Measurements from ENCODE around the gene TMC5. TPM values are rescaled to one million over a fixed set of nuclear protein-coding genes. Genes with fewer than 3 reads are reported as not detected.

Gene TMC5
- polyA plus RNA-seq, 1 of the 3 experiments (the other 2 are of a cell fraction): not detected

GRCh38 chr16:19375561-19376158, 42.0 kb upstream of the TMC5 start:
- 4% methylated on average over 4 of the region's 4 CpGs for WGBS (ENCODE audit: low lambda C conversion rate)
- Histone ChIP-seq H4K20me1 (ENCODE audit: insufficient read depth) (no peaks in the 10 kb centered on the region), H3K9me3 (no peaks in the 10 kb centered on the region), H3K9ac (no peak overlapping the region), H3K27ac (ENCODE audit: low read depth in 2 of 2, low read length in 1 of 2) (no peak overlapping the region), H3K4me1 (ENCODE audit: control insufficient read depth in 1 of 2, insufficient read depth in 2 of 2, low read depth in 1 of 2, low read length in 1 of 2) (no peaks in the 10 kb centered on the region), H3K27me3 (ENCODE audit: insufficient read depth) (no peaks in the 10 kb centered on the region; the same call in 1 of the 2 replicates), H3K4me3 (ENCODE audit: low read depth in 2 of 2, low read length in 1 of 2) (peak overlapping the region in 1 of 2 experiments; percentile 51; a peak in 1 of 4 replicates), H3K79me2 (ENCODE audit: insufficient read depth) (no peaks in the 10 kb centered on the region), H3K36me3 (replicated peaks in 1 of 2; ENCODE audit: control insufficient read depth in 1 of 2, insufficient read depth in 2 of 2, low read length in 1 of 2) (no peaks in the 10 kb centered on the region), H3F3A (replicated peaks; ENCODE audit: insufficient read depth) (peaks cover 3% of the 10 kb centered on the region), H3K4me2 (no peak overlapping the region), H2AFZ (ENCODE audit: low read depth) (no peak overlapping the region), H3K9me2 (no peaks in the 10 kb centered on the region)
- POLR2A ChIA-PET: no interaction called here
- peak; percentile 63 for TF ChIP-seq PBX3 (IDR thresholded peaks at IDR 0.05)
- peak; percentile 93 for TF ChIP-seq SMC3 (IDR thresholded peaks at IDR 0.05; ENCODE audit: low read depth, low read length)
- peak; percentile 99 for TF ChIP-seq RAD21 (IDR thresholded peaks at IDR 0.05; ENCODE audit: low read length)
- TF ChIP-seq GATA2 (CRISPR knock-in tag; IDR thresholded peaks at IDR 0.05): no peak
- peak; percentile 89 for TF ChIP-seq CTCF (IDR thresholded peaks at IDR 0.05)
- TF ChIP-seq EZH2phosphoT487 (IDR thresholded peaks at IDR 0.05; ENCODE audit: borderline replicate concordance, low read depth): no peak
- DNase-seq: peak; percentile 77
- CTCF ChIA-PET: interaction anchor here (0.6 to 2.8 kb wide), 22 partner anchors 8 to 304 kb away, joined by 3 to 36 read pairs (median 4); no protein-coding TSS in a partner anchor

GRCh38 chr16:19377864-19378263, 39.8 kb upstream of the TMC5 start:
- DNase-seq: no peak
- Histone ChIP-seq H3K9me3 (no peaks in the 10 kb centered on the region), H3K27me3 (ENCODE audit: insufficient read depth) (no peaks in the 10 kb centered on the region), H3K9ac (no peak overlapping the region), H3K4me3 (ENCODE audit: low read depth in 2 of 2, low read length in 1 of 2) (no peak overlapping the region), H3K36me3 (replicated peaks in 1 of 2; ENCODE audit: control insufficient read depth in 1 of 2, insufficient read depth in 2 of 2, low read length in 1 of 2) (no peaks in the 10 kb centered on the region), H3K4me1 (ENCODE audit: control insufficient read depth in 1 of 2, insufficient read depth in 2 of 2, low read depth in 1 of 2, low read length in 1 of 2) (peaks cover 0 to 6% of the 10 kb centered on the region in 2 experiments; a peak in 1 of 4 replicates), H2AFZ (ENCODE audit: low read depth) (no peak overlapping the region), H3K4me2 (no peak overlapping the region), H4K20me1 (ENCODE audit: insufficient read depth) (no peaks in the 10 kb centered on the region), H3K9me2 (no peaks in the 10 kb centered on the region), H3K27ac (ENCODE audit: low read depth in 2 of 2, low read length in 1 of 2) (no peak overlapping the region), H3F3A (replicated peaks; ENCODE audit: insufficient read depth) (peaks cover 3% of the 10 kb centered on the region), H3K79me2 (ENCODE audit: insufficient read depth) (no peaks in the 10 kb centered on the region)
- POLR2A ChIA-PET: no interaction called here
- WGBS (ENCODE audit: low lambda C conversion rate): 32% methylated on average over 3 of the region's 3 CpGs
- CTCF ChIA-PET: interaction anchor here (1.7 to 1.8 kb wide), 2 partner anchors 11 to 292 kb away, joined by 7 to 10 read pairs; no protein-coding TSS in a partner anchor
- TF ChIP-seq YY1 (IDR thresholded peaks at IDR 0.05; ENCODE audit: low read depth): no peak
- TF ChIP-seq TCF12 (IDR thresholded peaks at IDR 0.05): no peak
- TF ChIP-seq IRF3 (IDR thresholded peaks at IDR 0.05; ENCODE audit: low read depth, low read length): no peak
- no peak for TF ChIP-seq EZH2phosphoT487 (IDR thresholded peaks at IDR 0.05; ENCODE audit: borderline replicate concordance, low read depth)
- no peak for TF ChIP-seq JUND (IDR thresholded peaks at IDR 0.05)
- no peak for TF ChIP-seq REST (IDR thresholded peaks at IDR 0.05; ENCODE audit: low read depth, low read length)
- TF ChIP-seq USF2 (IDR thresholded peaks at IDR 0.05; ENCODE audit: borderline replicate concordance, low read depth, low read length): no peak
- no peak for TF ChIP-seq RAD21 (IDR thresholded peaks at IDR 0.05; ENCODE audit: low read length)
- TF ChIP-seq CTCF (IDR thresholded peaks at IDR 0.05): no peak
- no peak for TF ChIP-seq RCOR1 (IDR thresholded peaks at IDR 0.05; ENCODE audit: low read length)
- TF ChIP-seq GABPA (IDR thresholded peaks at IDR 0.05; ENCODE audit: low read depth): no peak
- no peak for TF ChIP-seq POLR2AphosphoS5 (IDR thresholded peaks at IDR 0.05; ENCODE audit: low read depth, low read length)

Data from SK-N-SH (cell line).